NB4 (cell line): Measurements from ENCODE around the gene ZNF592.

Experiments used
- DNase-seq: peaks from one replicate; pipeline ENCODE4 v3.0.0; 2010; ENCODE audit warnings: low read depth
- H3K4me3 ChIP-seq: one replicate; pipeline ENCODE4 v1.5.1; 2011; ENCODE audit warnings: mild to moderate bottlenecking, low read depth, low read length, moderate library complexity
- MAX ChIP-seq: IDR thresholded peaks from 2 replicates; pipeline ENCODE4 v1.6.1; 2011; ENCODE audit warnings: low read depth, low read length
- MYC ChIP-seq: IDR thresholded peaks from 2 replicates; pipeline ENCODE4 v1.6.1; 2011; ENCODE audit warnings: low read depth, low read length
- POLR2A ChIP-seq: IDR thresholded peaks from 2 replicates; pipeline ENCODE4 v1.6.1; 2011; ENCODE audit warnings: mild to moderate bottlenecking; ENCODE audit not compliant: insufficient read length; ENCODE audit errors: extremely low read depth
- TF ChIP-seq, protein P1 (sequence below): IDR thresholded peaks from one replicate; pipeline ENCODE4 v1.5.1; 2012; ENCODE audit warnings: low read depth, low read length

ZNF592 gene

GRCh38 chr15:84821501-84822021 lies 73.2 kb downstream of the ZNF592 start:
- no peak for TF ChIP-seq MAX
- TF ChIP-seq, protein P1, sequence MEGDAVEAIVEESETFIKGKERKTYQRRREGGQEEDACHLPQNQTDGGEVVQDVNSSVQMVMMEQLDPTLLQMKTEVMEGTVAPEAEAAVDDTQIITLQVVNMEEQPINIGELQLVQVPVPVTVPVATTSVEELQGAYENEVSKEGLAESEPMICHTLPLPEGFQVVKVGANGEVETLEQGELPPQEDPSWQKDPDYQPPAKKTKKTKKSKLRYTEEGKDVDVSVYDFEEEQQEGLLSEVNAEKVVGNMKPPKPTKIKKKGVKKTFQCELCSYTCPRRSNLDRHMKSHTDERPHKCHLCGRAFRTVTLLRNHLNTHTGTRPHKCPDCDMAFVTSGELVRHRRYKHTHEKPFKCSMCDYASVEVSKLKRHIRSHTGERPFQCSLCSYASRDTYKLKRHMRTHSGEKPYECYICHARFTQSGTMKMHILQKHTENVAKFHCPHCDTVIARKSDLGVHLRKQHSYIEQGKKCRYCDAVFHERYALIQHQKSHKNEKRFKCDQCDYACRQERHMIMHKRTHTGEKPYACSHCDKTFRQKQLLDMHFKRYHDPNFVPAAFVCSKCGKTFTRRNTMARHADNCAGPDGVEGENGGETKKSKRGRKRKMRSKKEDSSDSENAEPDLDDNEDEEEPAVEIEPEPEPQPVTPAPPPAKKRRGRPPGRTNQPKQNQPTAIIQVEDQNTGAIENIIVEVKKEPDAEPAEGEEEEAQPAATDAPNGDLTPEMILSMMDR: peak; percentile 2
- no peak for TF ChIP-seq MYC
- TF ChIP-seq POLR2A: no peak
- DNase-seq: peak; percentile 39

GRCh38 chr15:84822653-84823281 lies 74.4 kb downstream of the ZNF592 start:
- no peak for TF ChIP-seq POLR2A
- no peak for TF ChIP-seq MAX
- TF ChIP-seq, protein P1: no peak
- TF ChIP-seq MYC: no peak
- H3K4me3 ChIP-seq: no peak overlapping the region
- no peak for DNase-seq

More at GRCh38 chr15:84821501-84822021, 73.2 kb downstream of the ZNF592 start:
- no peak overlapping the region for H3K4me3 ChIP-seq

GRCh38 chr15:84823282-84823878 lies 75.0 kb downstream of the ZNF592 start:
- H3K4me3 ChIP-seq: no peak overlapping the region
- DNase-seq: no peak
- TF ChIP-seq, protein P1: no peak
- TF ChIP-seq MYC (no peak), MAX (no peak), POLR2A (no peak)

- DNase-seq: no peak
- TF ChIP-seq, protein P1: no peak
- no peak for TF ChIP-seq MAX
- TF ChIP-seq POLR2A: no peak
- TF ChIP-seq MYC: no peak
Observed at GRCh38 chr15:84824260-84825007, 76.0 kb downstream of the ZNF592 start.

DNA sequence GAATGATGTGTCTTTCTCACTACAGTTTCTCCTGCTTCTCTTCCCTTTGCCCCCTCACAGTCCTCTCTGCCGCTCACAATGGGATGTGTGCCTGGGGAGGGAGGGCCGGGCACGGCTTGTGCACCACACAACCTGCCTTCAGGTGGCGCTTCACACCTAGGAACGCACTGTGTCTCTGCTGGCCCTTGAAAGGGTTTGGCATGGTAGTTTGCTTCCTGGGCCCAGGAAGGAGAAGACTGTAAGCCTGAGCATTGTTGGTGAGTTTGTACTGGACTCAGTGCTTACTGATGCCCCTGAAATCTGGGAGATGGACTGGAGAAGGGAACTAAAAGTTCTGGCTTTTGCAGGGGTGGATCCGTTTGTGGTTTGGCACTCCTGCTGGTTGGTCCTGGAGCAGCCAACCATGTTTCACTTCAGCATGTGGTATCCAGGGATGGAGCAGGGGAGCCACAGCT lies 78.0 kb downstream of the ZNF592 start:
- peak; percentile 44 for DNase-seq
- H3K4me3 ChIP-seq: no peak overlapping the region
- TF ChIP-seq MAX (no peak), POLR2A (no peak)
- TF ChIP-seq, protein P1: peak; percentile 41

More at GRCh38 chr15:84824260-84825007, 76.0 kb downstream of the ZNF592 start:
- no peak overlapping the region for H3K4me3 ChIP-seq
